Suprapubic skin (tissue), 4 donors: ENCODE data around the gene AIG1.

Source experiments
- POLR2A ChIP-seq, 2 donors: fragments of 450-650 bp; IDR thresholded peaks; one replicate each; pipeline ENCODE4 v1.6.1; 2017; ENCODE audit warnings: antibody characterized with exemption in 2 of 2, mild to moderate bottlenecking in 2 of 2, moderate library complexity in 2 of 2
- POLR2AphosphoS5 ChIP-seq, 3 donors: sonication (generic); formaldehyde crosslinking; IDR thresholded peaks; one replicate each; pipeline ENCODE4 v1.6.1; 2017; ENCODE audit warnings: antibody characterized with exemption in 3 of 3
- TF ChIP-seq, protein P1 (sequence below), 2 donors: fragments of 200-600 bp in 1 of 2; fragments of 450-650 bp in 1 of 2; sonication (generic) in 1 of 2; IDR thresholded peaks; one replicate each; pipeline ENCODE4 v1.5.1; 2016 to 2019; ENCODE audit warnings: antibody characterized with exemption in 2 of 2, mild to moderate bottlenecking in 1 of 2, moderate library complexity in 1 of 2

DNA sequence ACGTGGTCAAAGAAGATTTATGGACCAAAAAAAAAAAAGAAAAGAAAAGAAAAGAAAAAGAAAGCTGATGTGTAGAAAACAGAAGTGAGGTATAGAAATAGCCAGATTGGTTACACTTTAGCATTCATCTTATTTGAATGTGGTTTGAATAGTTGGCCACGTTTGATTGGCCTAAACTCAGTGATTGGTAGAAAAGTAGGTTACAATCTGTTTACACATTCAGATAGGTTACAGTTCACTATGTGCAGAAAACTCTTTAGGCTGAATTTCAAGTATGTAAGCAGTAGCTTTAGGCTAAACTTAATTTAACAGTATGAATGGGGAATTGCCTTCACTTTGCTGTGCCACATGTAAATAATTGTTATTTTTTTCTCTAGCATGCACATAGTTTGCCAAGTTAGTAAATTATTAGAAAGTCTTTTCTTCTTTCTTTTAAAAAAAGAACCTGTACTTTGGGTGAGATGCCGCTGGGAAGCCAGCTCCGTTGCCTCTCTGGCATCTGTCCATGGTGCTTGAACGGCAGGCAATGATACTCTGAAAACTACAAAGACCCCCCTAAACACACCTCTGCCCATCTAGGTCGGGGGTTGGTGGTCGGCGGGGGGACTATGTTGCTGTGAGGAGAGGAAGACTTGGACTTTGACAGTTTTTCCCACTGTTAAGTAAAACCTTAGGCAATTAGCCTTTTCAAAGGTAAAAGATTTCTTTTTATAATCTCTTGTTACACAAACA lies 173.0 kb downstream of the AIG1 start:
- TF ChIP-seq, protein P1, sequence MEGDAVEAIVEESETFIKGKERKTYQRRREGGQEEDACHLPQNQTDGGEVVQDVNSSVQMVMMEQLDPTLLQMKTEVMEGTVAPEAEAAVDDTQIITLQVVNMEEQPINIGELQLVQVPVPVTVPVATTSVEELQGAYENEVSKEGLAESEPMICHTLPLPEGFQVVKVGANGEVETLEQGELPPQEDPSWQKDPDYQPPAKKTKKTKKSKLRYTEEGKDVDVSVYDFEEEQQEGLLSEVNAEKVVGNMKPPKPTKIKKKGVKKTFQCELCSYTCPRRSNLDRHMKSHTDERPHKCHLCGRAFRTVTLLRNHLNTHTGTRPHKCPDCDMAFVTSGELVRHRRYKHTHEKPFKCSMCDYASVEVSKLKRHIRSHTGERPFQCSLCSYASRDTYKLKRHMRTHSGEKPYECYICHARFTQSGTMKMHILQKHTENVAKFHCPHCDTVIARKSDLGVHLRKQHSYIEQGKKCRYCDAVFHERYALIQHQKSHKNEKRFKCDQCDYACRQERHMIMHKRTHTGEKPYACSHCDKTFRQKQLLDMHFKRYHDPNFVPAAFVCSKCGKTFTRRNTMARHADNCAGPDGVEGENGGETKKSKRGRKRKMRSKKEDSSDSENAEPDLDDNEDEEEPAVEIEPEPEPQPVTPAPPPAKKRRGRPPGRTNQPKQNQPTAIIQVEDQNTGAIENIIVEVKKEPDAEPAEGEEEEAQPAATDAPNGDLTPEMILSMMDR (IDR thresholded peaks at IDR 0.05), result no peak
- TF ChIP-seq POLR2A (IDR thresholded peaks at IDR 0.05) (no peak), POLR2AphosphoS5 (IDR thresholded peaks at IDR 0.05) (no peak)
